ENCODE measurements around the gene TSPAN4. TPM values are rescaled to one million over a fixed set of nuclear protein-coding genes. Genes with fewer than 3 reads are reported as not detected.
A peak's percentile ranks its signal among the peaks of the same experiment; 100 is the strongest.

Gene TSPAN4
- total and polyA plus RNA-seq, 2 of the 13 experiments (the other 11 are each of a cell fraction or from before 2014, with no cell fraction given), result 31.7 to 68.3 TPM

DNA sequence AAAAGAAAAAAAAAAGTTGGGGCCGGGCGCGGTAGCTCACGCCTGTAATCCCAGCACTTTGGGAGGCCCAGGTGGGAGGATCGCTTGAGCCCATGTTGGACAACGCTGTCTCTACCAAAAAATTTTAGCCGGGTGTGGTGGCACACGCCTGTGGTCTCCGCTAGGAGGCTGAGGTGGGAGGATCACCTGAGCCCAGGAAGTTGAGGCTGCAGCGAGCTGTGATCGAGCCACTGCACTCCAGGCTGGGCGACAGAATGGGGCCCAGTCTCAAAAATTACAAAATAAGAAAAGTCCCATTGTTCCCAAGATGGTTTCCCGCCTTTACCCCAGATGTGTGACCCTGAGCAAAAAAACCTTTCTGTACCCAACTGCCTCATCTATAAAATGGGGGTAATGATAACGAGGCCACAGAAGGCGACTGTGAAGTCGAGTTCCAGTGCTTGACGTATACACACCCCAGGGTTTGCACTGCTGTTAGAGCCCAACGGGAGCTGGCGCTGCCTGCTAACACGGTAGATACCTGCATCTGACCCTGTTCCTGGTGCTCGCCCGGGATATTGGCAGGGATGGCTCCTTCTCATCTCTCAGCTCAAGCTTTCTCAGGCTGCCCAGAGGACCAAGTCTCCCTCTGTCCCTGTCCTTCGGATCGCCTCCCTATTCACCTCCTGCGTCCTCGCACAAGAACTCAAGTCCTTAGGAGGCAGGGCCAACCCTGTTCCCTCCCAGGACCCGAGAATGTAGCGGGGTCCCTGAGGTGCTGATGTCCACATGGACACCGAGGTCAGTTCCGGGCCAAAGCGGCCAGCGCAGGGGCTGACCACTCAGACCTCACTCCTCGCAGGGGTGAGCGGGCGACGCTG is 34.0 kb upstream of the TSPAN4 start (continued):
- TF ChIP-seq HNF1A (IDR thresholded peaks at IDR 0.05; ENCODE audit: low read depth), result no peak
- no peak for TF ChIP-seq HNF1A (CRISPR knock-in tag; IDR thresholded peaks at IDR 0.05; ENCODE audit: borderline replicate concordance)
- TF ChIP-seq ZNF12 (CRISPR knock-in tag; IDR thresholded peaks at IDR 0.05), result 0 out of 2 replicates have a peak, but pooled peaks have one; percentile 50
- no peak for TF ChIP-seq PHB2 (IDR thresholded peaks at IDR 0.05; ENCODE audit: partially characterized antibody)
- no peak for TF ChIP-seq ZNF30 (CRISPR knock-in tag; IDR thresholded peaks at IDR 0.05)
- TF ChIP-seq ZMYM2 (CRISPR knock-in tag; IDR thresholded peaks at IDR 0.05), result no peak
- TF ChIP-seq, protein P1, sequence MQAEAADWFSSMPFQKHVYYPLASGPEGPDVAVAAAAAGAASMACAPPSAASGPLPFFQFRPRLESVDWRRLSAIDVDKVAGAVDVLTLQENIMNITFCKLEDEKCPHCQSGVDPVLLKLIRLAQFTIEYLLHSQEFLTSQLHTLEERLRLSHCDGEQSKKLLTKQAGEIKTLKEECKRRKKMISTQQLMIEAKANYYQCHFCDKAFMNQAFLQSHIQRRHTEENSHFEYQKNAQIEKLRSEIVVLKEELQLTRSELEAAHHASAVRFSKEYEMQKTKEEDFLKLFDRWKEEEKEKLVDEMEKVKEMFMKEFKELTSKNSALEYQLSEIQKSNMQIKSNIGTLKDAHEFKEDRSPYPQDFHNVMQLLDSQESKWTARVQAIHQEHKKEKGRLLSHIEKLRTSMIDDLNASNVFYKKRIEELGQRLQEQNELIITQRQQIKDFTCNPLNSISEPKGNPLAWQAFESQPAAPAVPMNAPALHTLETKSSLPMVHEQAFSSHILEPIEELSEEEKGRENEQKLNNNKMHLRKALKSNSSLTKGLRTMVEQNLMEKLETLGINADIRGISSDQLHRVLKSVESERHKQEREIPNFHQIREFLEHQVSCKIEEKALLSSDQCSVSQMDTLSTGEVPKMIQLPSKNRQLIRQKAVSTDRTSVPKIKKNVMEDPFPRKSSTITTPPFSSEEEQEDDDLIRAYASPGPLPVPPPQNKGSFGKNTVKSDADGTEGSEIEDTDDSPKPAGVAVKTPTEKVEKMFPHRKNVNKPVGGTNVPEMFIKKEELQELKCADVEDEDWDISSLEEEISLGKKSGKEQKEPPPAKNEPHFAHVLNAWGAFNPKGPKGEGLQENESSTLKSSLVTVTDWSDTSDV (CRISPR knock-in tag; IDR thresholded peaks at IDR 0.05), result no peak; the same call in 1 of the 2 replicates
- no peak for TF ChIP-seq MLLT10 (CRISPR knock-in tag; IDR thresholded peaks at IDR 0.05)
- 0 out of 2 replicates have a peak, but pooled peaks have one; percentile 5 for TF ChIP-seq ZFP62 (CRISPR knock-in tag; IDR thresholded peaks at IDR 0.05)
- no peak; the same call in 1 of the 2 replicates for TF ChIP-seq ISL2 (CRISPR knock-in tag; IDR thresholded peaks at IDR 0.05)
- TF ChIP-seq GABPB1 (CRISPR knock-in tag; IDR thresholded peaks at IDR 0.05), result no peak
- TF ChIP-seq ZFAT (CRISPR knock-in tag; conservative IDR thresholded peaks at IDR 0.05), result peak; percentile 65; the same call in 1 of the 2 replicates
- no peak; the same call in 1 of the 2 replicates for TF ChIP-seq ZNF431 (CRISPR knock-in tag; IDR thresholded peaks at IDR 0.05; ENCODE audit: borderline replicate concordance, low read depth)
- TF ChIP-seq FOXK1 (CRISPR knock-in tag; IDR thresholded peaks at IDR 0.05; ENCODE audit: borderline replicate concordance, low read depth), result no peak
- TF ChIP-seq ZNF572 (CRISPR knock-in tag; IDR thresholded peaks at IDR 0.05), result no peak
- TF ChIP-seq ZNF224 (CRISPR knock-in tag; IDR thresholded peaks at IDR 0.05), result 0 out of 2 replicates have a peak, but pooled peaks have one; percentile 42
- TF ChIP-seq TCF7 (IDR thresholded peaks at IDR 0.05; ENCODE audit: low read depth), result no peak
- no peak for TF ChIP-seq TAF15 (IDR thresholded peaks at IDR 0.05; ENCODE audit: low read depth, low read length, poor library complexity, severe bottlenecking)
- 0 out of 2 replicates have a peak, but pooled peaks have one; percentile 68 for TF ChIP-seq SSRP1 (CRISPR knock-in tag; IDR thresholded peaks at IDR 0.05)
- TF ChIP-seq HHEX (CRISPR knock-in tag; IDR thresholded peaks at IDR 0.05), result no peak
- TF ChIP-seq TCF7L2 (IDR thresholded peaks at IDR 0.05; ENCODE audit: low read depth, low read length), result no peak
- TF ChIP-seq ZGPAT (CRISPR knock-in tag; IDR thresholded peaks at IDR 0.05), result no peak
- no peak for TF ChIP-seq ERF (CRISPR knock-in tag; IDR thresholded peaks at IDR 0.05)
